GM23338 (cell line): Measurements from ENCODE around the gene N4BP2. TPM values are rescaled to one million over a fixed set of nuclear protein-coding genes. Genes with fewer than 3 reads are reported as not detected.

Experiments
- ATAC-seq: fragments of 200-7000 bp; cut with Tn5 transposase; 3 replicates; pipeline ENCODE4 v1.9.1; 2020
- DNase-seq: peaks from one replicate; pipeline ENCODE4 v3.0.0-alpha.2; 2015; ENCODE audit warnings: low spot score
- H2AFZ ChIP-seq: fragments of 200-600 bp; sonication (generic); 2 replicates; pipeline ENCODE4 v1.8.0; 2016; ENCODE audit warnings: antibody characterized with exemption, mild to moderate bottlenecking, moderate library complexity
- H3F3A ChIP-seq: fragments of 200-600 bp; sonication (generic); replicated peaks from 2 replicates; pipeline ENCODE4 v1.8.0; 2017; ENCODE audit warnings: antibody characterized with exemption, mixed run types, low read depth
- H3K27ac ChIP-seq: fragments of 200-600 bp; sonication (generic); 2 replicates; pipeline ENCODE4 v1.6.1; 2016; ENCODE audit warnings: low read depth
- H3K27me3 ChIP-seq: fragments of 200-600 bp; sonication (generic); 2 replicates; pipeline ENCODE4 v1.8.0; 2016; ENCODE audit warnings: mild to moderate bottlenecking, mixed run types, moderate library complexity; ENCODE audit not compliant: insufficient read depth
- H3K36me3 ChIP-seq: fragments of 200-600 bp; sonication (generic); 2 replicates; pipeline ENCODE4 v1.8.0; 2016; ENCODE audit warnings: mild to moderate bottlenecking; ENCODE audit not compliant: insufficient read depth
- H3K4me1 ChIP-seq: fragments of 200-600 bp; sonication (generic); 2 replicates; pipeline ENCODE4 v1.8.0; 2016; ENCODE audit warnings: mild to moderate bottlenecking, moderate library complexity; ENCODE audit not compliant: insufficient read depth
- H3K4me2 ChIP-seq: fragments of 200-600 bp; sonication (generic); 2 replicates; pipeline ENCODE4 v1.7.1; 2017; ENCODE audit warnings: mixed run types
- H3K4me3 ChIP-seq: fragments of 200-600 bp; sonication (generic); 2 replicates; pipeline ENCODE4 v1.6.1; 2016; ENCODE audit warnings: mixed run types
- H3K79me2 ChIP-seq: fragments of 200-600 bp; sonication (generic); replicated peaks from 2 replicates; pipeline ENCODE4 v1.8.0; 2017; ENCODE audit warnings: mild to moderate bottlenecking; ENCODE audit not compliant: insufficient read depth
- H3K9me2 ChIP-seq: fragments of 200-600 bp; sonication (generic); 2 replicates; pipeline ENCODE4 v1.8.0; 2017; ENCODE audit not compliant: insufficient read depth
- H4K20me1 ChIP-seq: fragments of 200-600 bp; sonication (generic); replicated peaks from 2 replicates; pipeline ENCODE4 v1.8.0; 2017; ENCODE audit warnings: mild to moderate bottlenecking; ENCODE audit not compliant: insufficient read depth
- H3K27ac Mint-ChIP-seq: 2 replicates; pipeline ENCODE4 v1.8.0; 2020; ENCODE audit warnings: inconsistent platforms, mild to moderate bottlenecking, moderate library complexity, mixed read lengths
- H3K27me3 Mint-ChIP-seq: 3 replicates; pipeline ENCODE4 v1.8.0; 2022; ENCODE audit warnings: low read depth, mild to moderate bottlenecking, moderate library complexity, mixed read lengths, inconsistent platforms; ENCODE audit not compliant: insufficient read depth, poor library complexity
- H3K36me3 Mint-ChIP-seq: 3 replicates; pipeline ENCODE4 v1.8.0; 2021; ENCODE audit warnings: low read depth, mild to moderate bottlenecking, inconsistent platforms, moderate library complexity, mixed read lengths
- H3K4me1 Mint-ChIP-seq: 3 replicates; pipeline ENCODE4 v1.8.0; 2020; ENCODE audit warnings: mild to moderate bottlenecking, inconsistent platforms, mixed read lengths
- H3K4me3 Mint-ChIP-seq: 3 replicates; pipeline ENCODE4 v1.8.0; 2021; ENCODE audit warnings: moderate library complexity, mild to moderate bottlenecking, inconsistent platforms, mixed read lengths
- H3K9me3 Mint-ChIP-seq: 3 replicates; pipeline ENCODE4 v1.8.0; 2020; ENCODE audit warnings: moderate library complexity, mild to moderate bottlenecking, inconsistent platforms, mixed read lengths
- CREB1 ChIP-seq: fragments of 250-450 bp; sonication (Bioruptor Pico); IDR thresholded peaks from 2 replicates; pipeline ENCODE4 v1.5.0; 2020; ENCODE audit warnings: low read depth, mild to moderate bottlenecking, moderate library complexity
- EZH2 ChIP-seq: fragments of 200-600 bp; sonication (generic); IDR thresholded peaks from one replicate; pipeline ENCODE4 v1.8.0; 2017; ENCODE audit warnings: antibody characterized with exemption, mild to moderate bottlenecking, low read depth; ENCODE audit not compliant: unreplicated experiment
- EZH2phosphoT487 ChIP-seq: fragments of 200-600 bp; sonication (generic); IDR thresholded peaks from one replicate; pipeline ENCODE4 v1.8.1; 2018; ENCODE audit warnings: antibody characterized with exemption; ENCODE audit not compliant: unreplicated experiment
- JUNB ChIP-seq: IDR thresholded peaks from one replicate; pipeline ENCODE4 v1.6.1; 2016; ENCODE audit warnings: antibody characterized with exemption; ENCODE audit not compliant: unreplicated experiment
- NANOG ChIP-seq: IDR thresholded peaks from 2 replicates; pipeline ENCODE4 v1.6.1; 2016; ENCODE audit warnings: antibody characterized with exemption, borderline replicate concordance
- POLR2AphosphoS5 ChIP-seq: IDR thresholded peaks from 2 replicates; pipeline ENCODE4 v1.6.1; 2016; ENCODE audit warnings: antibody characterized with exemption, low read depth
- REST ChIP-seq: IDR thresholded peaks from one replicate; pipeline ENCODE4 v1.6.1; 2018; ENCODE audit warnings: antibody characterized with exemption; ENCODE audit not compliant: unreplicated experiment
- STAT1 ChIP-seq: IDR thresholded peaks from one replicate; pipeline ENCODE4 v1.6.1; 2016; ENCODE audit warnings: antibody characterized with exemption; ENCODE audit not compliant: unreplicated experiment
- ZNF114 ChIP-seq: fragments of 250-450 bp; sonication (Bioruptor Pico); IDR thresholded peaks from 2 replicates; pipeline ENCODE4 v1.5.0; 2020; ENCODE audit warnings: mild to moderate bottlenecking, moderate library complexity
- ZNF331 ChIP-seq: fragments of 250-450 bp; sonication (Bioruptor Pico); IDR thresholded peaks from 2 replicates; pipeline ENCODE4 v1.5.0; 2020; ENCODE audit warnings: low read depth, mild to moderate bottlenecking, moderate library complexity
- polyA plus RNA-seq: library from polyadenylated mRNA; unstranded; fragments of >200 nt; fragmentation: Nextera tagmentation; extraction: Ambion mirVana; gene quantifications from 2 replicates; pipeline ENCODE4 v1.2.1, GENCODE V29; 2016
- total RNA-seq: library from RNA; depleted of rRNA; stranded (reverse); fragments of >200 nt; shearing (Covaris generic); gene quantifications from 2 replicates; pipeline ENCODE4 v1.2.3, GENCODE V29; 2014
- TF ChIP-seq, protein P1 (sequence below): fragments of 250-450 bp; sonication (Bioruptor Pico); IDR thresholded peaks from 2 replicates; pipeline ENCODE4 v1.5.0; 2020; ENCODE audit warnings: mild to moderate bottlenecking, moderate library complexity
- TF ChIP-seq, protein P2 (sequence below): IDR thresholded peaks from 2 replicates; pipeline ENCODE4 v1.6.1; 2016; ENCODE audit warnings: antibody characterized with exemption
- TF ChIP-seq, protein P3 (sequence below), 2 experiments: fragments of 200-600 bp in 1 of 2; sonication (generic) in 1 of 2; conservative IDR thresholded peaks; 2 replicates each; pipeline versions ENCODE4 v1.5.1 to v1.6.1; 2016 to 2017; ENCODE audit warnings: antibody characterized with exemption in 2 of 2, low read depth in 2 of 2, mild to moderate bottlenecking in 2 of 2, moderate library complexity in 1 of 2

The N4BP2 gene
- total and polyA plus RNA-seq, 2 experiments from 2014 or later: 25.6 to 46.3 TPM

- Histone ChIP-seq H3K4me3 (no peak overlapping the region), H3K9me2 (no peaks in the 10 kb centered on the region), H3F3A (no peaks in the 10 kb centered on the region), H3K27me3 (no peaks in the 10 kb centered on the region), H3K79me2 (no peaks in the 10 kb centered on the region), H4K20me1 (no peaks in the 10 kb centered on the region), H3K27ac (no peak overlapping the region), H3K4me1 (no peaks in the 10 kb centered on the region), H3K4me2 (no peak overlapping the region), H3K36me3 (no peaks in the 10 kb centered on the region; the same call in none of the 2 replicates), H2AFZ (no peak overlapping the region)
- peaks cover 21% of the 10 kb centered on the region for H3K36me3 Mint-ChIP-seq
- no peak overlapping the region for H3K27ac Mint-ChIP-seq
- no peak for ATAC-seq
- DNase-seq: no peak
- no peak overlapping the region for H3K4me3 Mint-ChIP-seq
- H3K9me3 Mint-ChIP-seq: no peaks in the 10 kb centered on the region
- no peaks in the 10 kb centered on the region for H3K4me1 Mint-ChIP-seq
- peaks cover 1% of the 10 kb centered on the region for H3K27me3 Mint-ChIP-seq
- TF ChIP-seq REST (no peak), EZH2phosphoT487 (no peak), ZNF114 (CRISPR knock-in tag) (no peak), POLR2AphosphoS5 (no peak), ZNF331 (CRISPR knock-in tag) (no peak), CREB1 (CRISPR knock-in tag) (no peak), NANOG (no peak), STAT1 (no peak), EZH2 (no peak), JUNB (no peak)
- TF ChIP-seq, protein P1, sequence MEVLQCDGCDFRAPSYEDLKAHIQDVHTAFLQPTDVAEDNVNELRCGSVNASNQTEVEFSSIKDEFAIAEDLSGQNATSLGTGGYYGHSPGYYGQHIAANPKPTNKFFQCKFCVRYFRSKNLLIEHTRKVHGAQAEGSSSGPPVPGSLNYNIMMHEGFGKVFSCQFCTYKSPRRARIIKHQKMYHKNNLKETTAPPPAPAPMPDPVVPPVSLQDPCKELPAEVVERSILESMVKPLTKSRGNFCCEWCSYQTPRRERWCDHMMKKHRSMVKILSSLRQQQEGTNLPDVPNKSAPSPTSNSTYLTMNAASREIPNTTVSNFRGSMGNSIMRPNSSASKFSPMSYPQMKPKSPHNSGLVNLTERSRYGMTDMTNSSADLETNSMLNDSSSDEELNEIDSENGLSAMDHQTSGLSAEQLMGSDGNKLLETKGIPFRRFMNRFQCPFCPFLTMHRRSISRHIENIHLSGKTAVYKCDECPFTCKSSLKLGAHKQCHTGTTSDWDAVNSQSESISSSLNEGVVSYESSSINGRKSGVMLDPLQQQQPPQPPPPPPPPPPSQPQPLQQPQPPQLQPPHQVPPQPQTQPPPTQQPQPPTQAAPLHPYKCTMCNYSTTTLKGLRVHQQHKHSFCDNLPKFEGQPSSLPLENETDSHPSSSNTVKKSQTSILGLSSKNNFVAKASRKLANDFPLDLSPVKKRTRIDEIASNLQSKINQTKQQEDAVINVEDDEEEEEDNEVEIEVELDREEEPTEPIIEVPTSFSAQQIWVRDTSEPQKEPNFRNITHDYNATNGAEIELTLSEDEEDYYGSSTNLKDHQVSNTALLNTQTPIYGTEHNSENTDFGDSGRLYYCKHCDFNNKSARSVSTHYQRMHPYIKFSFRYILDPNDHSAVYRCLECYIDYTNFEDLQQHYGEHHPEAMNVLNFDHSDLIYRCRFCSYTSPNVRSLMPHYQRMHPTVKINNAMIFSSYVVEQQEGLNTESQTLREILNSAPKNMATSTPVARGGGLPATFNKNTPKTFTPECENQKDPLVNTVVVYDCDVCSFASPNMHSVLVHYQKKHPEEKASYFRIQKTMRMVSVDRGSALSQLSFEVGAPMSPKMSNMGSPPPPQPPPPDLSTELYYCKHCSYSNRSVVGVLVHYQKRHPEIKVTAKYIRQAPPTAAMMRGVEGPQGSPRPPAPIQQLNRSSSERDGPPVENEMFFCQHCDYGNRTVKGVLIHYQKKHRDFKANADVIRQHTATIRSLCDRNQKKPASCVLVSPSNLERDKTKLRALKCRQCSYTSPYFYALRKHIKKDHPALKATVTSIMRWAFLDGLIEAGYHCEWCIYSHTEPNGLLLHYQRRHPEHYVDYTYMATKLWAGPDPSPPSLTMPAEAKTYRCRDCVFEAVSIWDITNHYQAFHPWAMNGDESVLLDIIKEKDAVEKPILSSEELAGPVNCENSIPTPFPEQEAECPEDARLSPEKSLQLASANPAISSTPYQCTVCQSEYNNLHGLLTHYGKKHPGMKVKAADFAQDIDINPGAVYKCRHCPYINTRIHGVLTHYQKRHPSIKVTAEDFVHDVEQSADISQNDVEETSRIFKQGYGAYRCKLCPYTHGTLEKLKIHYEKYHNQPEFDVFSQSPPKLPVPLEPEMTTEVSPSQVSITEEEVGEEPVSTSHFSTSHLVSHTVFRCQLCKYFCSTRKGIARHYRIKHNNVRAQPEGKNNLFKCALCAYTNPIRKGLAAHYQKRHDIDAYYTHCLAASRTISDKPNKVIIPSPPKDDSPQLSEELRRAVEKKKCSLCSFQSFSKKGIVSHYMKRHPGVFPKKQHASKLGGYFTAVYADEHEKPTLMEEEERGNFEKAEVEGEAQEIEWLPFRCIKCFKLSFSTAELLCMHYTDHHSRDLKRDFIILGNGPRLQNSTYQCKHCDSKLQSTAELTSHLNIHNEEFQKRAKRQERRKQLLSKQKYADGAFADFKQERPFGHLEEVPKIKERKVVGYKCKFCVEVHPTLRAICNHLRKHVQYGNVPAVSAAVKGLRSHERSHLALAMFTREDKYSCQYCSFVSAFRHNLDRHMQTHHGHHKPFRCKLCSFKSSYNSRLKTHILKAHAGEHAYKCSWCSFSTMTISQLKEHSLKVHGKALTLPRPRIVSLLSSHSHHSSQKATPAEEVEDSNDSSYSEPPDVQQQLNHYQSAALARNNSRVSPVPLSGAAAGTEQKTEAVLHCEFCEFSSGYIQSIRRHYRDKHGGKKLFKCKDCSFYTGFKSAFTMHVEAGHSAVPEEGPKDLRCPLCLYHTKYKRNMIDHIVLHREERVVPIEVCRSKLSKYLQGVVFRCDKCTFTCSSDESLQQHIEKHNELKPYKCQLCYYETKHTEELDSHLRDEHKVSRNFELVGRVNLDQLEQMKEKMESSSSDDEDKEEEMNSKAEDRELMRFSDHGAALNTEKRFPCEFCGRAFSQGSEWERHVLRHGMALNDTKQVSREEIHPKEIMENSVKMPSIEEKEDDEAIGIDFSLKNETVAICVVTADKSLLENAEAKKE (CRISPR knock-in tag): no peak
- TF ChIP-seq, protein P2, sequence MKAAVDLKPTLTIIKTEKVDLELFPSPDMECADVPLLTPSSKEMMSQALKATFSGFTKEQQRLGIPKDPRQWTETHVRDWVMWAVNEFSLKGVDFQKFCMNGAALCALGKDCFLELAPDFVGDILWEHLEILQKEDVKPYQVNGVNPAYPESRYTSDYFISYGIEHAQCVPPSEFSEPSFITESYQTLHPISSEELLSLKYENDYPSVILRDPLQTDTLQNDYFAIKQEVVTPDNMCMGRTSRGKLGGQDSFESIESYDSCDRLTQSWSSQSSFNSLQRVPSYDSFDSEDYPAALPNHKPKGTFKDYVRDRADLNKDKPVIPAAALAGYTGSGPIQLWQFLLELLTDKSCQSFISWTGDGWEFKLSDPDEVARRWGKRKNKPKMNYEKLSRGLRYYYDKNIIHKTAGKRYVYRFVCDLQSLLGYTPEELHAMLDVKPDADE: no peak
- TF ChIP-seq, protein P3, sequence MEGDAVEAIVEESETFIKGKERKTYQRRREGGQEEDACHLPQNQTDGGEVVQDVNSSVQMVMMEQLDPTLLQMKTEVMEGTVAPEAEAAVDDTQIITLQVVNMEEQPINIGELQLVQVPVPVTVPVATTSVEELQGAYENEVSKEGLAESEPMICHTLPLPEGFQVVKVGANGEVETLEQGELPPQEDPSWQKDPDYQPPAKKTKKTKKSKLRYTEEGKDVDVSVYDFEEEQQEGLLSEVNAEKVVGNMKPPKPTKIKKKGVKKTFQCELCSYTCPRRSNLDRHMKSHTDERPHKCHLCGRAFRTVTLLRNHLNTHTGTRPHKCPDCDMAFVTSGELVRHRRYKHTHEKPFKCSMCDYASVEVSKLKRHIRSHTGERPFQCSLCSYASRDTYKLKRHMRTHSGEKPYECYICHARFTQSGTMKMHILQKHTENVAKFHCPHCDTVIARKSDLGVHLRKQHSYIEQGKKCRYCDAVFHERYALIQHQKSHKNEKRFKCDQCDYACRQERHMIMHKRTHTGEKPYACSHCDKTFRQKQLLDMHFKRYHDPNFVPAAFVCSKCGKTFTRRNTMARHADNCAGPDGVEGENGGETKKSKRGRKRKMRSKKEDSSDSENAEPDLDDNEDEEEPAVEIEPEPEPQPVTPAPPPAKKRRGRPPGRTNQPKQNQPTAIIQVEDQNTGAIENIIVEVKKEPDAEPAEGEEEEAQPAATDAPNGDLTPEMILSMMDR (conservative IDR thresholded peaks at IDR 0.05; ENCODE audit: low read depth in 2 of 2): no peak
Measured at GRCh38 chr4:40130401-40131036, 73.9 kb downstream of the N4BP2 start.
